DMS153 (cell line): ENCODE results near the gene XBP1.
A peak's percentile ranks its signal among the peaks of the same experiment; 100 is the strongest.
"Not testable (repeated sequence)": the region's sequence is repeated elsewhere in the genome, so short reads cannot be mapped to it uniquely, and the experiment has no call there.

ENCODE experiments used
- DNase-seq: peaks from one replicate; lab custom pipeline; 2025; lab: John Stamatoyannopoulos, UW

XBP1 gene

GRCh38 chr22:28791841-28792490 lies 8.4 kb downstream of the XBP1 start:
- DNase-seq, result no peak

- no peak for DNase-seq
Measured at GRCh38 chr22:28791124-28791523, 9.2 kb downstream of the XBP1 start.

GRCh38 chr22:28788601-28789000 lies 11.8 kb downstream of the XBP1 start:
- DNase-seq, result peak; percentile 15

GRCh38 chr22:28783786-28784671 lies 16.3 kb downstream of the XBP1 start:
- peak; percentile 90 for DNase-seq

GRCh38 chr22:28780296-28780695 lies 20.1 kb downstream of the XBP1 start:
- DNase-seq, result no peak

- no peak for DNase-seq
Measured at GRCh38 chr22:28779833-28780232, 20.5 kb downstream of the XBP1 start.

- no peak for DNase-seq
Measured at GRCh38 chr22:28774378-28774777, 26.0 kb downstream of the XBP1 start.

- no peak for DNase-seq
Measured at GRCh38 chr22:28773461-28773867, 26.9 kb downstream of the XBP1 start.

- peak; percentile 93 for DNase-seq
Measured at GRCh38 chr22:28772633-28773460, 27.5 kb downstream of the XBP1 start, which contains the start of gene CCDC117. CCDC117 (plus strand) TSS chr22:28772695; CDS start chr22:28772850, 155 bp downstream.

- peak; percentile 95 for DNase-seq
Measured at GRCh38 chr22:28771195-28771791, 29.1 kb downstream of the XBP1 start.

- DNase-seq, result no peak
Measured at GRCh38 chr22:28769394-28770085, 30.8 kb downstream of the XBP1 start.

GRCh38 chr22:28768701-28769393 lies 31.5 kb downstream of the XBP1 start:
- no peak for DNase-seq

- DNase-seq, result no peak
Measured at GRCh38 chr22:28766628-28767027, 33.7 kb downstream of the XBP1 start.

- not testable (repeated sequence) for DNase-seq
Measured at GRCh38 chr22:28762000-28762399, 38.4 kb downstream of the XBP1 start.

GRCh38 chr22:28761449-28761755 lies 39.0 kb downstream of the XBP1 start:
- no peak for DNase-seq

GRCh38 chr22:28759861-28760560 lies 40.4 kb downstream of the XBP1 start:
- no peak for DNase-seq

- DNase-seq, result not testable (repeated sequence)
Measured at GRCh38 chr22:28754512-28754911, 45.9 kb downstream of the XBP1 start.

GRCh38 chr22:28750471-28750881 lies 49.9 kb downstream of the XBP1 start:
- DNase-seq, result no peak
